HG02678 (cell line): ENCODE measurements around the gene TCN1.
"Not testable (repeated sequence)": the region's sequence is repeated elsewhere in the genome, so short reads cannot be mapped to it uniquely, and the experiment has no call there.

ENCODE experiments used
- ATAC-seq: cut with Tn5 transposase; IDR thresholded peaks from one replicate; pipeline ENCODE4 v1.9.1; 2021; ENCODE audit warnings: mild to moderate bottlenecking, moderate library complexity; ENCODE audit not compliant: unreplicated experiment

The TCN1 gene, protein sequence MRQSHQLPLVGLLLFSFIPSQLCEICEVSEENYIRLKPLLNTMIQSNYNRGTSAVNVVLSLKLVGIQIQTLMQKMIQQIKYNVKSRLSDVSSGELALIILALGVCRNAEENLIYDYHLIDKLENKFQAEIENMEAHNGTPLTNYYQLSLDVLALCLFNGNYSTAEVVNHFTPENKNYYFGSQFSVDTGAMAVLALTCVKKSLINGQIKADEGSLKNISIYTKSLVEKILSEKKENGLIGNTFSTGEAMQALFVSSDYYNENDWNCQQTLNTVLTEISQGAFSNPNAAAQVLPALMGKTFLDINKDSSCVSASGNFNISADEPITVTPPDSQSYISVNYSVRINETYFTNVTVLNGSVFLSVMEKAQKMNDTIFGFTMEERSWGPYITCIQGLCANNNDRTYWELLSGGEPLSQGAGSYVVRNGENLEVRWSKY

DNA sequence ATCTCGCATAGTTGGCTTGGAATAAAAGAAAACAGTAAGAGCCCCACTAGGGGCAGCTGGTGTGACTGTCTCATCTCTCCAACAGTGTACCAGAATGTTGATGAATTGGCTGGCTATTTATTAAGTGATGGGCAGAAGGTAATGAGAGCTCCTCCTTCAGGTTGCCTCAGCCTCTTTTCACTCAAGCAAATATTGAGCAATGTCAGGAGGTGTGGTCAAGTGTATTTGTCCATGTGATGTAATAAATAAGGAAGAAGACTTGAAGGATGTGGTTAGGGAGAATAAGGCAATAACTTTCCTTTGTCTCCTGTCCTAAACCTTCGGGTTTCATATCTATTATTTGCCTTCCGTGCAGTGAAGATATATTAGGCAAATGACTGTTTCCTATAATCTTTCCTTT, at the start of gene TCN1:
TCN1 (minus strand) TSS at position 91 of the 400 bp plus-strand sequence; CDS start at position 74, 17 bp downstream.
- ATAC-seq: no peak

DNA sequence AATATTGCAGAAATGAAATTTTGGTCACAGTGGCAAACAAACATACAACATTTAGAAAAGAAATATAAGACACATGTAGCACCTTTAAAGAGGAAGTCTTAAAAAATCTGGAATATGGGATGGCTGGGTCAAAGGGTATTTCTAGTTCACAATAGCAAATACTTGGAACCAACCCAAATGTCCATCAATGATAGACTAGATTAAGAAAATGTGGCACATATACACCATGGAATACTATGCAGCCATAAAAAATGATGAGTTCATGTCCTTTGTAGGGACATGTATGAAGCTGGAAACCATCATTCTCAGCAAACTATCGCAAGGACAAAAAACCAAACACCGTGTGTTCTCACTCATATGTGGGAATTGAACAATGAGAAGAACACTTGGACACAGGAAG, 37.3 kb upstream of the TCN1 start:
- not testable (repeated sequence) for ATAC-seq

DNA sequence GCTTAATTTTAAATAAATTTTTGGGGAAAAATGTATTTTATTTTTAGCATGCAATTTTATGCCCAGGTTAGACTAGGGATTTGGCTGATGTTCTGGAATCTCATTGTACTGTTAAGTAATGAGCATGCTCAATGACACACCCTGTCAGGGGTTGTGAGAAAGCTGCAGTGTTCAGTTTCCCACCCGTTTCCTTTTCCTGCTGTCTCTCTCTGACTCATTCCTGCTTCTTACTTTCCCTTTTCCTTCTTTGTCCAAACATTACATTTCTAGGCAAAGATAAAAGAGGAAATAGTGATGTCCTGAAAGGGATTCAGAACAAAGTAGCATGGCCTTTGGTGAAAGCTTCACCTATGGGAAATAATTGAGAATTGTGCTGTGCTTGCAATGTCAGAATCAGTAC, 35.0 kb upstream of the TCN1 start:
- ATAC-seq: no peak

DNA sequence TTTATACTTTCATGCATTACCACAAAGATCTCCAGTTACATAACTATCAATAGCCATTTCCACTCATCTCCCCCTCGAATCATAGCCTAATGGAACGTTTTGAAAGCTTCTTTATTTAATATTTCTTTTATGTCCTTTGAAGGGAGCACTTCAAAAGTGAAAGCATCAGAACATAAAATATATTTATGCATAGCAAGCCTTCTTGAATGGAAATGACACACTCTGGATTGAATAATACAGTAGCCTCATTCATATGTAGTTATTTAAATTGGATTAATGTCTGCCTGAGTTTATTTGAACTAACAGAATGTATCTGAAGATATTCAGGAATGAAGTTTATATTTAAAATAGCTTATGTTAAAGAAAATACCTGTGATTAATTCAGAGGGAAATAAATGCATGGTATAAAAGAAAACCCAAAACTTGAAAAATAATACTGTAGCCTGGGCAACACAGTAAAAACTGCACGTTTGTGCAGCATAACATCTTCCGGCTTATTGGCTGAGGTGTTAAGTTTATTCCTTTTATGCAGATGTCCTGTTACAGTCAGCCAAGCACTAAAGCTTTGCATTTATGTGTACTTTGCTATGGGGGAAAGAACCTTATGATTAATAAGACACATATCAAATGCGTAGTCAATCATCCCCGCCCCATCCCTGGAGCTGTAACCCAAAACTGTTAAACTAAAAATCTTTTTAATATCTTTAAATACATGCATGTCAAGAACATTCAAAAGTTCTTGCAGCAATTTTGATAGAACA, 34.3 kb upstream of the TCN1 start:
- no peak for ATAC-seq

DNA sequence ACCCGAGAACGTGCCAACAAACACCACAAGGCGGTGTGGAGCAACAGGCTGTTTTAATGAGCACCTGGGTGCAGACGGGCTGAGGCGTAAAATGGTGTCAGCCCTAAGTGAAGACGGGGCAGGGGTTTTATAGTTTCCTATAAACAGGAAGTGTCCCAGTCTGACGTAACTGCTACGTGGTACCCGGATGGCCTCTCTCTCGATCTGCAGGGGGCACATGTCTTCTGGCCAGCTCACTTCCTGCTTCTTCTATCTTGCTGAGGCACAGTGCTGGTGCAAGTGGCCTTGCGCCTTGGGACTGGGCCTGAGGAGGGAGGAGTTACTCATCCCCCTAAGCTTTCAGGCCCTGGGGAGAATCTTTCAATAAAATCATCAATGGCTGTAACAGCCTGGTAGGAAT, 33.2 kb upstream of the TCN1 start:
- ATAC-seq: no peak

DNA sequence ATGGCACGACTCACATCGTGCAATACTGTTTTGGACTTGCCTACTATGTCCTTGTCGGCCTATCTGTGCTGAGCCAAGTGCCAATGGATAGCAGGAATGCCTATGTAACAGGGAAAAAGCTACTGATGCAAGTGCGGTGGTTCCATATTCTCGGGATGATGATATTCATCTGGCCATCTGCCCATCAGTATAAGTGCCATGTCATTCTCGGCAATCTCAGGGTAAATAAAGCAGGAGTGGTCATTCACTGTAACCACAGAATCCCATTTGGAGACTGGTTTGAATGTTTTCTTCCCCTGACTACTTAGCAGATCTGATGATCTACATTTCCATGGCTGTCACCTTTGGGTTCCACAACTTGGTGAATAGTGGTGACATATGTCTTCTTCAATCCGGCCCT, 32.4 kb upstream of the TCN1 start:
- no peak for ATAC-seq

DNA sequence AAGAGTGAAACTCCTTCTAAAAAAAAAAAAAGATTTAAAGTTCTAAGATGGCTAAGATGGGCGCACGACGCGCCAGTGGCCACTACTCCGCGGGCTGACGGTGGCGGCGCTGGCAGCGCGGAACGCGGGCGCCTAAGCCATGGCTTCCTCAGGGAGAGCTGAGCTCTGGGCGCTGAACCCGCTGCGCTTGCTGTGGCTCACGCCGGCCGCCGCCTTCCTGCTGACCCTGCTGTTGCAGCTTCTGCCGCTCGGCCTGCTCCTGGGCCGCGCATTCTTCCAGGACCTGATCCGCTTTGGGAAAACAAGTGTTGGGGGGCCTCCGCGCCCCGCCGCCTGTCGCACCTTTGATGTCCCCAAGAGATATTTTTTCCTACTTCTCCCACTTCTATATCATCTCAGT, 31.8 kb upstream of the TCN1 start:
- no peak for ATAC-seq

DNA sequence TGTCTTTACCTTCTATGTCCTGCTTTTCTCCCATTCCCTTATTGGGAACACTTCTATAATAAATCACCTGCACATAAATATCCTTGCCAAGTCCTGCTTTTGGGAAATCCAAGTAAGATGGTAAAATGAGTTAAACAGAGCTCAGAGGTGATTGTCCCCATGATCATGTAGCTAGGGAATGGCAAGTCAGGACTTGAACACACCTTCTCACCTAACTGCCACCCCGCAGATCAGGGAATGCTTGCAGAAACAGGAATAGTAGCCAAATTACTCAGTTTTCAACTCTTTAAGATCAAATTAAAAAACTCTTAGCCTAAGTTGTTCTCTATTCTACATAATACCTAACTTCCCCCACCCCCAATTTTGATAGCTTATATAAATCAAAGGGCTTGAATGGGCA, 28.3 kb upstream of the TCN1 start:
- no peak for ATAC-seq

DNA sequence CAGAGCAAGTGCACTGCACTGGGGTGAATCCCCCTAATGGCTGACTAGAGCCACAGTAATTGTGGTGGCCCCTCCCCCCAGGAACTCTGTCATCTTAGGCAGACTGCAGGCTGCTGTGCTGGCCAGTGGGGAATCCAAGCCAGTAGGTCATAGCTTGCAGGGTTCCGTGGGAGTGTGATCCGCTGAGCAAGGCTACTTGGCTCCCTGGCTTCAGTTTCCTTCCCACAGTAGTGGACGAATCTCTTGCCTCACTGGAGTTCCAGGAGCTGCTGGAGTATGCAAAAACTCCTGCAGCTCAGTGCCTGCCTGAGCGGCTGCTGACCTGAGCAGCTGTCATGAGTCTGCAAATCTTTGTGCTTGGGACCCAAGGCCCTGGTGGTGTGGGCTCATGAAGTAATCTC, 25.5 kb upstream of the TCN1 start:
- no peak for ATAC-seq

DNA sequence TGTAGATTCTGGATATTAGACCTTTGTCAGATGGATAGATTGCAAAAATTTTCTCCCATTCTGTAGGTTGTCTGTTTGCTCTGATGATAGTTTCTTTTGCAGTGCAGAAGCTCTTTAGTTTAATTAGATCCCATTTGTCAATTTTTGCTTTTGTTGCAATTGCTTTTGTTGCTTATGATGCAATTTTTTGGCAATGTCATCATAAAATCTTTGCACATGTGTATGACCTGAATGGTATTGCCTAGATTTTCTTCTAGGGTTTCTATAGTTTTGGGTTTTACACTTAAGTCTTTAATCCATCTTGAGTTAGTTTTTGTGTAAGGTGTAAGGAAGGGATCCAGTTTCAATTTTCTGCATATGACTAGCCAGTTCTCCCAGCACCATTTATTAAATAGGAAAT, 20.9 kb upstream of the TCN1 start:
- ATAC-seq: not testable (repeated sequence)

DNA sequence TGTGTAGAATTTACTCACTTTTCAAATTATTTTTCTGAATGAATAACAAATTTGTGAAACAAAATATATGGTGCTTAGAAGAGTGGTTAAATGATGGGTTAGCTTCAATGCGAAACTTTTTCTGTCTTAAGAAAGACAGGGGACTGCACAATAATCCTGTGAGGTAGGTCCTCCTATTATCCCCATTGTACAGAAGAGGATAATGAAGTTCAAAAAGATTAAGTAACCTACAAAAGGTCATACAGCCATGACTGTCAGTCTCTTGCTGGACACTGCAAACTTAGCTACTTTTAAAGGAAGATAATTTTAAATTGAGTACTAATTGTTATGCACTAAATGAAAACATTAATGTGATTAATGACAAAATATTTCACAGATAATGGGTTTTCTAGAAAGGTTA, 17.3 kb upstream of the TCN1 start:
- ATAC-seq: no peak

DNA sequence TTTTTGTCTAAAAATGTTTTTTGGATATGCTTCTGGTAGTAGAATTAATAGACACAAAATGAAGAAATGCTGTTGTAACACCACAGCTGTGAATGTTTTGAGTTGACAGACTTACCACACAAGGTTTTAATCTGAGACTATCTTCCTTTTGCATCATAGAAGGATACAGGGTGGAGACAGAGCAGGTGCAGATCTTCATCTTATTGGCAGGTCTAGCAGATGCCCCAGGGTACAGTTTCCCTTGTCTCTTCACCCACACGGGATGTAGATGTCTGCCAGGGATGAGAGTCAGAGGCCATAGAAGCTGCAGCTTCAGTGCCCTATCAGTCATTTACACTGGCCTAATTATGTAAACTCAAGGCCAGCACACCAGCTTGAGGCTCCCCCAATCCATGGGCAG, 13.3 kb upstream of the TCN1 start:
- ATAC-seq: no peak

DNA sequence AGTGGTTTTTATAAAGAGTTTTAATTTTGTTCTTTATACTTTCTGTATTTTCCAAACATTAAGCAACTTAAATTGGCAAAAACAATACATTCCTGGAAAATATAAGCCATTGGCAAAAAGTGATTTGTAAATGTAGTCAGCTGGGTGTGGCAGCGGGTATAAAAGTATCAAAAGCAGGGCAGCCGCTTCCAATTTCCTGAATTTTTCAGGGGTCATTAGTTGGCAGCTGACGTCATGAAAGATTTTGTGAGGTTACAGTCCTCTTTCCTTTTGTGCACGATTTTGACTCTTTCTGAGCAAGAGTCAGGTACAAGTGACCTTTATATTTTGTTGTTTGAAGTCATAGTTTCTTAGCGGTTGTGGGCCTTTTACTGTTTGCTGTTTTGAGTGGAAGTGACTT, 12.3 kb upstream of the TCN1 start, which contains the start of gene OOSP3:
OOSP3 (plus strand) TSS at position 208 of the 400 bp plus-strand sequence; CDS start at position 235, 27 bp downstream.
- ATAC-seq: no peak

DNA sequence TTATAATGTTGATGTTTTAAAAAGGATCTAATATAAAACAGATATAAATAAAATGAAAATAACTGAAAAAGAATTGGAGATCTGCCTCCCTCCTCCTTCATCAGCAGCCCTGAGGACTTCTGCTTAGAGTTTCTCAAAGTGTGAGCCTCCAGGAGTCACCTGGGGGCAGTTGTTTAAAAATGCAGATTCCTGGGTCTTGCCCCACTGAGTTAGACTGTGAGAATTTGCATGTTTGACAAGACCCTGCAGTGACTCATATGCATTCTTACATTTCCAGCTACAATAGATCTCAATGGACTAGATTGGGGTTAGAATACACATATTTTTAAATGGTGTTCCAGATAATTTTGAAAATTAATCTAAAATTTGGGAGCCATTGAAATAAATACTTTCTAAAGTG, 11.5 kb upstream of the TCN1 start:
- ATAC-seq: no peak

DNA sequence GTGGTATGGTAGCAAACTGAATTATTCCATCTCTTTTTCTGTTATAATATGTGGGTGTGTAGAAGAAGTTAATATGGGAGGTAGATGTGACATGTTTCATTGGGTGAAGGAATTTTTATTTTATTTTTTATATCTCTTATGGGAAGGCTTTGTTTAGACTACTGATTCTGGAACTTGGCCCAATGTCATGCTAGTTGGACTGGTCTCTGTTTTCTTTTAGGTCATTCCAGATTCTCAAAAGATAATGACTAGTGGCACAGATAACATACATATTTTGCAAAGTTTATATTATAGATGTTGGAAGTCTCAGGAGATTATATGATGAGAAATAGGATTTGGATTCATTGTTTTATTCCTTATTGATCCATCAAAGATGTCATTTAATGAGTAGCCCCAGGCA, 11.0 kb upstream of the TCN1 start:
- ATAC-seq: no peak

DNA sequence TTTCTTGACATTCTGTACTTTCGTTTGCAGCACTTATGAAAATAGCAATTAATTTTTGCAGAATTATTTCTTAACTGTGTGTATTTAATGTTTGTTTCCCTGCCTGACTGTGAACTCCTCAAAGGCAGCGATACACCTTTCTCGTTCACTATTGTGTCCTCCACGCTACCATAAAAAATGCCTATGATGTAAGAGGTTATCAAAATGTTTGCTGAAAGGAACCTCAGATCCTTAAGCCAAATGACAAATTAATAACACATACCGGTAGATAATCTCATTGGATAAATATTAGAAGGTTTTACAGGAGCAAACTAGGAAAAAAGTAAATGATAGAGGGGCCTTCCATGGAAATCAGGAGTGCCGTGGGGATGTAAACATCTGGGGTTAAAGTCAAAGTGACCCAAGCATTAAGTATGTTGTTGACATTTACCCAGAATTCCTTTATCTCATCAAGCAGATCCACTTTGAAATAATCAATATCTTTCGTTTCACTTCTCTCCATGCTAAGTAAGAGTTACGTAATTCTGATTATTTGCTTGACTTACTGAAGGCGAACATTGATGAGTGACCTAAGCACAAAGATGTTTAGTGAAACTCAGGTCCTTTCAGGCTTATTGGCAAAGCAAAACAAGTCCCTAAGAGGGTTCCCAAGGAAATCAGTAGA, 9.7 kb upstream of the TCN1 start:
- no peak for ATAC-seq

DNA sequence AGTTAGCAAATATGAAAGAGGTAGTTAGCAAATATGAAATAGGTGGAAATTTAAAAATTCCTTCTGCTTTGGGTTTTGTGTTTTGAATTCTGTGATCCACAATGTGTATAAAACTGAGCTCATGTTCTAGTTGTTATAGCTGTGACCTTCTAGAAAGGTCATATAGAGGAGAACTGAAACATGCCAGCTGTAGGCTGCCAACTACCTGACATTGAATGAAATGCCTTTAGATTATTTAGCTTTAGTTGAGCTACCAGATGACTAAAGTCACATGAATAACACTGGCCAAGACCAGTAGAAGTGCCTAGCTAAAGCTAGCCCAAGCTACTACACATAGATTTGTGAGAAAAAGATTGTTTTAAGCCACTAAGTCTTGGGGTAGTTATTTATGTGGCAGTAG, 5.8 kb upstream of the TCN1 start:
- no peak for ATAC-seq

DNA sequence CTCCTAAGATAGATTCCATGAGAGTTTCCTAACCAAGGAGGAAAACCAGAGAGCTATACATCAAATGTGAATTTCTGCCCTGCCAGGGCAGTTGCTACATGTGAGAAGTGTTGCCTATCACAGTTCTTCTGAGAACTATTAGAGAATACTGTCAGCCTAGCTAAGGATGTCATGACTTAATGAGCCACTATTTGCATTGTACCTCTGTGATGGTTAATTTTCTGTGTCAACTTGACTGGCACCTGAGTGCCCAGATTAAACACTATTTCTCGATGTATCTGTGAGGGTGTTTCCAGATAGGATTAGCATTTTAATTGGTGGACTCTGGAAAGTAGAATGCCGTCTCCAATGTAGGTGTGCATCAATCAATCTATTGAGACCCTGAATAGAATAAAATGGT, 1.7 kb upstream of the TCN1 start:
- no peak for ATAC-seq

DNA sequence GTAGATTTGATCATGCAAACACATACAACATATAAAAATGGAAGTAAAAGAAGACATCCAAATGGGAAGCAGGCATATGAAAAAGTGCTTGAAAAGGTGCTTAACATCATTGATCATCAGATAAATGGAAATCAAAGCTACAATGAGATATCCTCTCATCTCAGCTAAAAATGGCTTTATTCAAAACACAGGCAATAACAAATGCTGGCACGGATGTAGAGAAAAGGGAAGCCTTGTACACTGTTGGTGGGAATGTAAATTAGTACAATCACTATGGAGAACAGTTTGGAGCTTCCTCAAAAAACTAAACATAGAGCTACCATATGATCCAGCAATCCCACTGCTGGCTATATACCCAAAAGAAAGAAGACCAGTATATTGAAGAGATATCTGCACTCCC, 549 bp upstream of the TCN1 start:
- no peak for ATAC-seq

DNA sequence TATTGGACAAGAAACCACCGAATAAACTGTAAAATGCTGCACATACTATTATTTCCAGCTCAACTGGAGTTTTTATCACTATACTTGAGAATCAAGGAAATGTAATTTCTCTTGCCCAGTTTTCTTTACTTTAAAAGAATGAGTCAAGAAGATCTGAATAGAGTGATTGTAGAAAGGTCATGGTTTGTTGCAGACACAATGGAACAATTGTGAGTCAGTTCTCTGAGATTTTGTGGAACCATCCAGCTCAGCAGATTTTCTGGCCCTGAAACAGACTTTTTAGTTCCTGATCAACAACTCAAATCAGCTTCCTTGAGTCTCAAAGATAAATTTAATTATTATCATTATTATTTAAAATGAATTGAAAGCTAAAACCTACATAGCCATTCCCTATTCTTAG, 1.3 kb downstream of the TCN1 start:
- no peak for ATAC-seq

DNA sequence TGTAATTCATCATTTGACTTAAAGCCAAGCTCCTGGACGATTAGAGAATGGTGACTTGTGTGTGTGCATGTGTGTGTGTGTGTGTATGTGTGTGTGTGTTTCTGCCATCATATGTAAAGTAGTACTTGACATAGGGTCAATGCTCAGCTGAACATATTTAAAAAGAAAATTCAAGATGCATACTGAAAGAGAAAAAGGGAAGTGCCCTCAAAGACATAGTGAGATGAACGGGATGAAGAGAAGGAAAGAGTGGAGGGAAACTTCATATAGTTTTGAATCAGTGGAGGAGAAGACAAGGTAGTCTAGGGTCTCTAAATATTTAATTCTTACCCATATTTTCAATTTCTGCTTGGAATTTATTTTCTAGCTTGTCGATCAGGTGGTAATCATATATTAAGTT, 4.0 kb downstream of the TCN1 start:
- ATAC-seq: no peak

DNA sequence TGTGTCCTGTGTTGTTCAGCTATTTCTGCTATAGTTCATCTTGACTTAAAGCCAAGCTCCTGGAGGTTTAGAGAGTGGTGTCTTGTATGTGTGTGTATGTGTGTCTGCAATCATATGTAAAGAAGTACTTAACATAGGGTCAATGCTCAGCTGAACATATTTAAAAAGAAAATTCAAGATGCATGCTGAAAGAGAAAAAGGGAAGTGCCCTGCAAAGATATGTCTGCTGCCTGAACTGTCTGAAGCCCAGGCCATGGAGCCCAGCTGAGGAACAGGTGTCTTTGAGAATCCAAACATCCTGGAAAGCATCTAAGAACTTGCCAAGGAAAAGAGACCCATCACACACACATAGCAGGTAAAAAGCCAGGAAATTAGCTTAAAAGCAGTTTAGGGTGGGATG, 6.6 kb downstream of the TCN1 start:
- ATAC-seq: no peak
